HepG2 (cell line): ENCODE data around the gene PPCS. TPM values are rescaled to one million over a fixed set of nuclear protein-coding genes. Genes with fewer than 3 reads are reported as not detected.

ENCODE experiments used
- FOXK1 ChIP-seq: sonication (generic); formaldehyde crosslinking; IDR thresholded peaks from 2 replicates; pipeline ENCODE4 v1.4.0; 2020; ENCODE audit warnings: low read depth, missing genetic modification reagents, borderline replicate concordance
- IRX3 ChIP-seq: sonication (generic); formaldehyde crosslinking; IDR thresholded peaks from 2 replicates; pipeline ENCODE4 v1.8.1; 2023; ENCODE audit warnings: mild to moderate bottlenecking, low read depth, missing genetic modification reagents, borderline replicate concordance
- KDM2A ChIP-seq: sonication (generic); formaldehyde crosslinking; IDR thresholded peaks from 2 replicates; pipeline ENCODE4 v1.4.0; 2020; ENCODE audit warnings: low read depth, missing genetic modification reagents, borderline replicate concordance
- MAF1 ChIP-seq: sonication (generic); formaldehyde crosslinking; IDR thresholded peaks from 2 replicates; pipeline ENCODE4 v1.5.0; 2020; ENCODE audit warnings: missing genetic modification reagents, borderline replicate concordance
- NCOA5 ChIP-seq: sonication (generic); formaldehyde crosslinking; IDR thresholded peaks from 2 replicates; pipeline ENCODE4 v1.4.0; 2020; ENCODE audit warnings: missing genetic modification reagents
- NFRKB ChIP-seq: fragments of 450-650 bp; IDR thresholded peaks from 2 replicates; pipeline ENCODE4 v1.6.1; 2017
- NONO ChIP-seq, 2 experiments: fragments of 450-650 bp in 1 of 2; sonication (generic) in 1 of 2; formaldehyde crosslinking in 1 of 2; IDR thresholded peaks in 1 of 2; conservative IDR thresholded peaks in 1 of 2; 2 replicates each; pipeline versions ENCODE4 v1.6.1 to v1.8.0; 2017 to 2022; ENCODE audit warnings: mild to moderate bottlenecking in 1 of 2, missing genetic modification reagents in 1 of 2, moderate library complexity in 1 of 2
- POLR2A ChIP-seq, 2 experiments: IDR thresholded peaks; 2 replicates each; pipeline ENCODE4 v1.6.1; 2011; ENCODE audit warnings: low read depth in 2 of 2, low read length in 2 of 2, mild to moderate bottlenecking in 1 of 2, moderate library complexity in 1 of 2; ENCODE audit not compliant: insufficient read depth in 1 of 2
- POLR2AphosphoS2 ChIP-seq: IDR thresholded peaks from 2 replicates; pipeline ENCODE4 v1.6.1; 2011; ENCODE audit warnings: low read depth, low read length, improper control_type of control experiment
- SP140L ChIP-seq: sonication (generic); formaldehyde crosslinking; IDR thresholded peaks from 2 replicates; pipeline ENCODE4 v1.4.0; 2020; ENCODE audit warnings: missing genetic modification reagents, borderline replicate concordance
- ZC3H13 ChIP-seq: sonication (generic); formaldehyde crosslinking; IDR thresholded peaks from 2 replicates; pipeline ENCODE4 v1.8.1; 2023; ENCODE audit warnings: mild to moderate bottlenecking, missing genetic modification reagents, moderate library complexity
- ZNF263 ChIP-seq: sonication (generic); formaldehyde crosslinking; IDR thresholded peaks from 2 replicates; pipeline ENCODE4 v1.4.0; 2020; ENCODE audit warnings: missing genetic modification reagents
- ZNF33A ChIP-seq: sonication (generic); formaldehyde crosslinking; IDR thresholded peaks from 2 replicates; pipeline ENCODE4 v1.5.1; 2020; ENCODE audit warnings: missing genetic modification reagents, mild to moderate bottlenecking, moderate library complexity, borderline replicate concordance
- ZNF350 ChIP-seq: sonication (generic); formaldehyde crosslinking; IDR thresholded peaks from 2 replicates; pipeline ENCODE4 v1.4.0; 2020; ENCODE audit warnings: mild to moderate bottlenecking, low read depth, missing genetic modification reagents, borderline replicate concordance
- ZNF431 ChIP-seq: sonication (generic); formaldehyde crosslinking; IDR thresholded peaks from 2 replicates; pipeline ENCODE4 v1.9.0; 2022; ENCODE audit warnings: missing genetic modification reagents, low read depth, mild to moderate bottlenecking, borderline replicate concordance
- ZNF460 ChIP-seq: sonication (generic); formaldehyde crosslinking; IDR thresholded peaks from 2 replicates; pipeline ENCODE4 v1.5.1; 2020; ENCODE audit warnings: missing genetic modification reagents, mild to moderate bottlenecking, borderline replicate concordance
- polyA plus RNA-seq, 8 experiments: library from polyadenylated mRNA; depleted of rRNA in 3 of 8; stranded (reverse) in 7 of 8; unstranded in 1 of 8; fragments of >200 nt; fragmentation: Illumina TruSeq in 4 of 8; extraction: Trizol in 4 of 8; gene quantifications; 2 replicates each; pipeline versions ENCODE4 v1.2.1 to v1.2.3, GENCODE V29; 2011 to 2016; ENCODE audit warnings: low read depth in 4 of 8, missing spikeins in 1 of 8, mixed read lengths in 1 of 8; ENCODE audit not compliant: insufficient read depth in 1 of 8
- total RNA-seq, 5 experiments: library from RNA; depleted of rRNA; stranded (reverse); fragments of >200 nt; fragmentation: Illumina TruSeq; extraction: Trizol; gene quantifications; 2 replicates each; pipeline ENCODE4 v1.2.3, GENCODE V29; 2016; ENCODE audit warnings: low read depth in 1 of 5
- TF ChIP-seq, protein P1 (sequence below): sonication (generic); formaldehyde crosslinking; IDR thresholded peaks from 2 replicates; pipeline ENCODE4 v1.8.0; 2022; ENCODE audit warnings: missing genetic modification reagents, low read depth, mild to moderate bottlenecking, borderline replicate concordance
- TF ChIP-seq, protein P2 (sequence below): sonication (generic); formaldehyde crosslinking; IDR thresholded peaks from 2 replicates; pipeline ENCODE4 v1.5.0; 2020; ENCODE audit warnings: mild to moderate bottlenecking, missing genetic modification reagents
- TF ChIP-seq, protein P3 (sequence below): sonication (generic); formaldehyde crosslinking; IDR thresholded peaks from 2 replicates; pipeline ENCODE4 v1.9.0; 2022; ENCODE audit warnings: low read depth, missing genetic modification reagents
- TF ChIP-seq, protein P4 (sequence below): sonication (generic); formaldehyde crosslinking; IDR thresholded peaks from 2 replicates; pipeline ENCODE4 v1.4.0; 2020; ENCODE audit warnings: missing genetic modification reagents

Gene PPCS
- total and polyA plus RNA-seq, 2 of the 13 experiments (the other 11 are each of a cell fraction or from before 2014, with no cell fraction given) = 13.4 to 38.9 TPM

DNA sequence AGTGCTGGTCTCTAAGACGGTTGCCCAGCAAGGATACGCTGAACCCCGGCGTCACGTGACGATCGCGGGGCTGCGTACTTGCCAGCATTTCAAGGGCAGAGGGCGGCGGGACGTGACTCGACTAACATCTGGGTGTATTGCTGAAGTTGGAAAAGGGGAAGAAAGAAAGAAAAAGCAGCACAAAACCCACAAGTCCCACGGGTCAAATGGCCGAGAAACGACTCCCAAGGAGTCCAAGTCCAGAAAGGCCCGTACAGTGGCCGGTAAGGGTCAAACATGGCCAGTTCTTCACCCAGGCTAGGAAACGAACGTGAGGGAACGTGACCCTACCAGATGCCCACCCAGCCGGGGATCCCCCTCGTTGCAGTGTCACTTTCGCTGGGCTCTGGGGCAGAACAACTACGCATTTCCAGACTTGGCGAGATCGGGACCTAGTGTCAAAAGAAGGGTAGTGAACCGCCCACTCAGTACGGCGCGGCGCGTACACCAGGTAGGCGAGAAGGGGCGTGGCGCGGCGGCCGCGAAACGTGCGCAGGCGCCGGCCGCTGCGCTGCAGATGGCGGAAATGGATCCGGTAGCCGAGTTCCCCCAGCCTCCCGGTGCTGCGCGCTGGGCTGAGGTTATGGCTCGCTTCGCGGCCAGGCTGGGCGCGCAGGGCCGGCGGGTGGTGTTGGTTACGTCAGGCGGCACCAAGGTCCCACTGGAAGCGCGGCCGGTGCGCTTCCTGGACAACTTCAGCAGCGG, at the start of gene PPCS, which contains the start of gene ZMYND12 (continued):
- TF ChIP-seq ZNF431 (CRISPR knock-in tag) (no peak), ZNF350 (CRISPR knock-in tag) (peak; percentile 69; the same call in 1 of the 2 replicates), POLR2AphosphoS2 (no peak), KDM2A (peak; percentile 72; the same call in 1 of the 2 replicates), POLR2A (IDR thresholded peaks at IDR 0.05; ENCODE audit: insufficient read depth in 1 of 2, low read depth in 2 of 2, low read length in 2 of 2) (peak; percentile 84 to 88), SP140L (CRISPR knock-in tag) (no peak; the same call in 1 of the 2 replicates), MAF1 (CRISPR knock-in tag) (no peak), NCOA5 (CRISPR knock-in tag) (no peak), ZNF263 (CRISPR knock-in tag) (no peak), ZNF33A (CRISPR knock-in tag) (peak; percentile 97), FOXK1 (CRISPR knock-in tag) (no peak), ZNF460 (CRISPR knock-in tag) (no peak; the same call in 1 of the 2 replicates), ZC3H13 (peak; percentile 33; the same call in 1 of the 2 replicates), IRX3 (CRISPR knock-in tag) (no peak), NONO (IDR thresholded peaks at IDR 0.05) (no peak), NONO (CRISPR knock-in tag; conservative IDR thresholded peaks at IDR 0.05) (0 out of 2 replicates have a peak, but pooled peaks have one; percentile 50), NFRKB (no peak)
- TF ChIP-seq, protein P1, sequence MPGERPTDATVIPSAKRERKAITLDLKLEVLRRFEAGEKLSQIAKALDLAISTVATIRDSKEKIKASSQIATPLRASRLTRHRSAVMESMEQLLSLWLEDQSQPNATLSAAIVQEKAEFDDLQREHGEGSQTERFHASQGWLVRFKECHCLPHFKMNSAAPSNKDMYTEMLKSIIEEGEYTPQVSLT = no peak
- TF ChIP-seq, protein P2, sequence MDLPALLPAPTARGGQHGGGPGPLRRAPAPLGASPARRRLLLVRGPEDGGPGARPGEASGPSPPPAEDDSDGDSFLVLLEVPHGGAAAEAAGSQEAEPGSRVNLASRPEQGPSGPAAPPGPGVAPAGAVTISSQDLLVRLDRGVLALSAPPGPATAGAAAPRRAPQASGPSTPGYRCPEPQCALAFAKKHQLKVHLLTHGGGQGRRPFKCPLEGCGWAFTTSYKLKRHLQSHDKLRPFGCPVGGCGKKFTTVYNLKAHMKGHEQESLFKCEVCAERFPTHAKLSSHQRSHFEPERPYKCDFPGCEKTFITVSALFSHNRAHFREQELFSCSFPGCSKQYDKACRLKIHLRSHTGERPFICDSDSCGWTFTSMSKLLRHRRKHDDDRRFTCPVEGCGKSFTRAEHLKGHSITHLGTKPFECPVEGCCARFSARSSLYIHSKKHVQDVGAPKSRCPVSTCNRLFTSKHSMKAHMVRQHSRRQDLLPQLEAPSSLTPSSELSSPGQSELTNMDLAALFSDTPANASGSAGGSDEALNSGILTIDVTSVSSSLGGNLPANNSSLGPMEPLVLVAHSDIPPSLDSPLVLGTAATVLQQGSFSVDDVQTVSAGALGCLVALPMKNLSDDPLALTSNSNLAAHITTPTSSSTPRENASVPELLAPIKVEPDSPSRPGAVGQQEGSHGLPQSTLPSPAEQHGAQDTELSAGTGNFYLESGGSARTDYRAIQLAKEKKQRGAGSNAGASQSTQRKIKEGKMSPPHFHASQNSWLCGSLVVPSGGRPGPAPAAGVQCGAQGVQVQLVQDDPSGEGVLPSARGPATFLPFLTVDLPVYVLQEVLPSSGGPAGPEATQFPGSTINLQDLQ (CRISPR knock-in tag) = no peak; the same call in 1 of the 2 replicates
- TF ChIP-seq, protein P3, sequence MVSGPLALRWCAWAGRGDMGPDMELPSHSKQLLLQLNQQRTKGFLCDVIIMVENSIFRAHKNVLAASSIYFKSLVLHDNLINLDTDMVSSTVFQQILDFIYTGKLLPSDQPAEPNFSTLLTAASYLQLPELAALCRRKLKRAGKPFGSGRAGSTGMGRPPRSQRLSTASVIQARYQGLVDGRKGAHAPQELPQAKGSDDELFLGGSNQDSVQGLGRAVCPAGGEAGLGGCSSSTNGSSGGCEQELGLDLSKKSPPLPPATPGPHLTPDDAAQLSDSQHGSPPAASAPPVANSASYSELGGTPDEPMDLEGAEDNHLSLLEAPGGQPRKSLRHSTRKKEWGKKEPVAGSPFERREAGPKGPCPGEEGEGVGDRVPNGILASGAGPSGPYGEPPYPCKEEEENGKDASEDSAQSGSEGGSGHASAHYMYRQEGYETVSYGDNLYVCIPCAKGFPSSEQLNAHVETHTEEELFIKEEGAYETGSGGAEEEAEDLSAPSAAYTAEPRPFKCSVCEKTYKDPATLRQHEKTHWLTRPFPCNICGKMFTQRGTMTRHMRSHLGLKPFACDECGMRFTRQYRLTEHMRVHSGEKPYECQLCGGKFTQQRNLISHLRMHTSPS (CRISPR knock-in tag) = no peak; the same call in 1 of the 2 replicates
- TF ChIP-seq, protein P4, sequence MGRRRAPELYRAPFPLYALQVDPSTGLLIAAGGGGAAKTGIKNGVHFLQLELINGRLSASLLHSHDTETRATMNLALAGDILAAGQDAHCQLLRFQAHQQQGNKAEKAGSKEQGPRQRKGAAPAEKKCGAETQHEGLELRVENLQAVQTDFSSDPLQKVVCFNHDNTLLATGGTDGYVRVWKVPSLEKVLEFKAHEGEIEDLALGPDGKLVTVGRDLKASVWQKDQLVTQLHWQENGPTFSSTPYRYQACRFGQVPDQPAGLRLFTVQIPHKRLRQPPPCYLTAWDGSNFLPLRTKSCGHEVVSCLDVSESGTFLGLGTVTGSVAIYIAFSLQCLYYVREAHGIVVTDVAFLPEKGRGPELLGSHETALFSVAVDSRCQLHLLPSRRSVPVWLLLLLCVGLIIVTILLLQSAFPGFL (CRISPR knock-in tag) = no peak
